Measurements from ENCODE around the gene WNT10A. TPM values are rescaled to one million over a fixed set of nuclear protein-coding genes. Genes with fewer than 3 reads are reported as not detected.

WNT10A gene
- total RNA-seq, 1 donor from 2014 or later: not detected

DNA sequence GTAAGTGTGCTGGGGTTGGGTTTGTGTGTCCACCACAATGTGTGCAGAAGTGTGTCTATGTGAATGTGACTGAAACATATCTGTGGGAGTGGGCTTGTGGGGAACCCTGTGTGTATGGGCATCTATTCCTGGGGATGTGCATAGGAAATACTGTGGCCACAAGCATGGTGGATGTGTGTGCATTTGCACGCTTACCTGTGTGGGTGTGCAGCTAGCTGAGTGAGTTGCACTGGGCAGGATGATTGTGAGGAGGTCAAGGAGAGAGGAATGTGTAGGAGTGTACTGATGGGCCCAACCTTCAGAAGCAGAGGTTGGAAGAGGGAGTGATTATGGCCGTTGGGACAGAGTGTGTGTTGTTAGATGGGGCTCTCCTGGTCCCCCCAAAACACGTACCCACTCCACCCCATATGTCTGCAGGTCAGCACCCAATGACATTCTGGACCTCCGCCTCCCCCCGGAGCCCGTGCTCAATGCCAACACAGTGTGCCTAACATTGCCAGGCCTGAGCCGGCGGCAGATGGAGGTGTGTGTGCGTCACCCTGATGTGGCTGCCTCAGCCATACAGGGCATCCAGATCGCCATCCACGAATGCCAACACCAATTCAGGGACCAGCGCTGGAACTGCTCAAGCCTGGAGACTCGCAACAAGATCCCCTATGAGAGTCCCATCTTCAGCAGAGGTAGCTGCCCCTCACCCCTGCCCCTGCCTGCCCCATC lies 1.2 kb downstream of the WNT10A start:
- H3K27me3 ChIP-seq (ENCODE audit: control insufficient read depth in 3 of 3, insufficient read depth in 3 of 3, low read length in 3 of 3): peaks cover 50 to 67% (median 56%) of the 10 kb centered on the region in 3 donors
- peaks cover 9 to 15% (median 14%) of the 10 kb centered on the region in 3 donors for H3K4me1 ChIP-seq (ENCODE audit: control insufficient read depth in 3 of 3, insufficient read depth in 3 of 3, low read length in 3 of 3)
- no peak overlapping the region for H3K27ac ChIP-seq (ENCODE audit: low read depth, low read length)
- H3K9me3 ChIP-seq (ENCODE audit: control insufficient read depth in 3 of 3, low read length in 3 of 3): no peaks in the 10 kb centered on the region
- H3K9ac ChIP-seq (ENCODE audit: low read depth in 1 of 3, low read length in 3 of 3): no peak overlapping the region
- no peaks in the 10 kb centered on the region for H3K36me3 ChIP-seq (ENCODE audit: control insufficient read depth in 3 of 3, insufficient read depth in 3 of 3, low read length in 3 of 3)
- H3K4me3 ChIP-seq (ENCODE audit: low read length in 3 of 3): no peak overlapping the region

GRCh38 chr2:218882461-218882816 lies 1.8 kb downstream of the WNT10A start:
- H3K9me3 ChIP-seq (ENCODE audit: control insufficient read depth in 3 of 3, low read length in 3 of 3): no peaks in the 10 kb centered on the region
- H3K36me3 ChIP-seq (ENCODE audit: control insufficient read depth in 3 of 3, insufficient read depth in 3 of 3, low read length in 3 of 3): no peaks in the 10 kb centered on the region

DNA sequence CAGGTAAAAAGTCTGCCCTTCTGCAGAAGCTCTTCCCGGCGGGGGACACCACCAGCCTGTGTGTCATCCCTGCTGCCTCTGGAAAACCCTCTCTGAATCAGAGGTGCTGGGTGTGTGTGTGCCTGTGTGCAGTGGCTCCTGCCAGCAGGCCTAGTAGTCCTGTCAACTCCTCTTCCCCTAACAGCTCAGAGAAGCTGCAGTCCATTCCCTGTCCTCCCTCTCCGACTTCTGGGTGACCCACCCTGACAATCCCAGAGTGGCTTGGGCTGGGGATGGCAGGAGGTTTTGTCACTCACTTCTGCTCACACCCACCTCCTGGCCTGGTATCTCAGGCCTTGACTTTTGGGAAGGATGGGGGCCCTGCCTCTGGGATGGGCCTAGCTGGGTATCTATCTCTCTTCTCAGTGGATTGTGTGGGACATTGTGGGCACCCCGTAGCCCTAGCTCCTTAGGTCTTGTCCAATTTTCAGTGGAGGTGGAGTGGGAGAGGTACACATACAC lies 2.3 kb downstream of the WNT10A start:
- no peak overlapping the region for H3K9ac ChIP-seq (ENCODE audit: low read depth in 1 of 3, low read length in 3 of 3)
- H3K4me1 ChIP-seq (ENCODE audit: control insufficient read depth in 3 of 3, insufficient read depth in 3 of 3, low read length in 3 of 3): peaks cover 9 to 15% (median 14%) of the 10 kb centered on the region in 3 donors
- H3K27ac ChIP-seq (ENCODE audit: low read depth, low read length): no peak overlapping the region
- H3K9me3 ChIP-seq (ENCODE audit: control insufficient read depth in 3 of 3, low read length in 3 of 3): no peaks in the 10 kb centered on the region
- peaks cover 40 to 58% (median 47%) of the 10 kb centered on the region in 3 donors for H3K27me3 ChIP-seq (ENCODE audit: control insufficient read depth in 3 of 3, insufficient read depth in 3 of 3, low read length in 3 of 3)
- H3K36me3 ChIP-seq (ENCODE audit: control insufficient read depth in 3 of 3, insufficient read depth in 3 of 3, low read length in 3 of 3): no peaks in the 10 kb centered on the region
- H3K4me3 ChIP-seq (ENCODE audit: low read length in 3 of 3): no peak overlapping the region

More at GRCh38 chr2:218882461-218882816, 1.8 kb downstream of the WNT10A start:
- no peak overlapping the region for H3K9ac ChIP-seq (ENCODE audit: low read depth in 1 of 3, low read length in 3 of 3)
- no peak overlapping the region for H3K27ac ChIP-seq (ENCODE audit: low read depth, low read length)
- H3K4me3 ChIP-seq (ENCODE audit: low read length in 3 of 3): no peak overlapping the region
- peaks cover 44 to 61% (median 51%) of the 10 kb centered on the region in 3 donors for H3K27me3 ChIP-seq (ENCODE audit: control insufficient read depth in 3 of 3, insufficient read depth in 3 of 3, low read length in 3 of 3)
- peaks cover 9 to 15% (median 14%) of the 10 kb centered on the region in 3 donors for H3K4me1 ChIP-seq (ENCODE audit: control insufficient read depth in 3 of 3, insufficient read depth in 3 of 3, low read length in 3 of 3)

DNA sequence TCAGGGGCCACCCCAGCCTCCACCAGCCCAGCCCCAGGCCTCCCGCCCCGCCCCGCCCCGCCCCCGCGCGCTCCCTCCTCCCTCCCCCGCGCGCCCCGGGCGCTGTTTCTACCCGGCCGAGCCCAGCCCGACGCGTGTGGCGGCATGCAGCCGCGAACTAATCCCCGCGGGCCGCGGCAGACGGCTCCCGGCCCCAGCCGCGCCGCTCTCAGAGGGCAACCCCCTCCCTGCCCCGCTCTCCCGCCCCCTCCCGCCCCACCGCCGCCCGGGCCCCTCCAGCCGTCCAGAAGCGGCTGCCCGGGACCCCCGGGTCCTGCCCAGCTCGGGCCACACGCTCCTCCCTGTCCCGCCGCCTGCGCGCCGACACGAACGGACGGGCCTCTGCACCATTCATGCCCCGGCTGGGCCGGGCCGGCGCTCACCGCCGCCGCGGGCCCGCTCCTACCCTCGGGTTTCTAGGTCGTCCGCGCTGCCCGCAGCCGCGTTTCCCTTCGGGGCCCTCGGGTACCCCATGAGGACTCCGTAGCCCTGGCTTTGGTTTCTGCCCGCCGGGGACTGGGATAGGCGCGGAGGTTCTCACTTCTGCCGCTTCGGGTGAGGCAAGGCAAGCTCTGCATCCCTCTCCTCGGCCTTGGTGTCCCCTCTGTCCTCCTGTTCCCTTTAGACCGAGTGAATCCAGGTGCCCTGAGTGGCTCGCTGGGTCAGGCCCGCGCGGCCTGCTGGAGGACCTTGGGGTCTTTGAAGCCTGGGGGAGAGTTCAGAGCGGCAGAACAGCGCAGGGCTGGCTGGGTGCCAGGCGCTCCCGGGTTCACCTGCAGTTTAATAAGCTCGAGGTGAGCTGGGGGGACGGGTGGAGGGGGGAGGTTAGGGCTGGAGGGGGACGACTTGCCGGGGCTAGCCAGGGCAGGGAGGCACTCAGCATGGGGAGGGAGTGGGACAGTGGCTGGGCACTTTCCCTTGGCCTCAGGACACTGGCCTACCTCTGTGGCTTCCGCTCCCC lies 3.1 kb downstream of the WNT10A start:
- Histone ChIP-seq H3K9ac (ENCODE audit: low read depth in 1 of 3, low read length in 3 of 3) (peak overlapping the region in 1 of 3 donors; percentile 54), H3K4me3 (ENCODE audit: low read length in 3 of 3) (peak overlapping the region in 1 of 3 donors; percentile 23), H3K27ac (ENCODE audit: low read depth, low read length) (no peak overlapping the region), H3K36me3 (ENCODE audit: control insufficient read depth in 3 of 3, insufficient read depth in 3 of 3, low read length in 3 of 3) (no peaks in the 10 kb centered on the region), H3K27me3 (ENCODE audit: control insufficient read depth in 3 of 3, insufficient read depth in 3 of 3, low read length in 3 of 3) (peaks cover 40 to 49% (median 40%) of the 10 kb centered on the region in 3 donors), H3K4me1 (ENCODE audit: control insufficient read depth in 3 of 3, insufficient read depth in 3 of 3, low read length in 3 of 3) (peaks cover 9 to 15% (median 14%) of the 10 kb centered on the region in 3 donors), H3K9me3 (ENCODE audit: control insufficient read depth in 3 of 3, low read length in 3 of 3) (no peaks in the 10 kb centered on the region)

DNA sequence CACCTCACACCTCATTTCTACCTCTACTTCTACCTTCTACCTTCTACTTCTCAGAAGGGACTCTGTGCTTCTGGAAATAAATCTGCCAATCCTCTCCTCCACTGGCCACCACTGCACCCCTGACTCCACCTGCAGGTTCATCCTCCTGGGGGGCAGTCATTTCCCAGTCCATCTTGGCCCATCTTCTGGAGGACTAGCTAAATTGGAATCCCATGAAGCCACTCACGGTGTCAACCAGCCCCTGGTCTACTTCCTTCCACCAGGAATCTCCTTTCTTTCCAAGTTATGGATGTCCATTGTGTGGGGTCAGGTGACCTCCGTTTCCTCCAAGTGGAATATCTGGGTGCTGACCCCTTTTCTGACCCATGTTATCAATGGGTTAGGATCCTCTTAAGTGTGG lies 3.9 kb downstream of the WNT10A start:
- Histone ChIP-seq H3K36me3 (ENCODE audit: control insufficient read depth in 3 of 3, insufficient read depth in 3 of 3, low read length in 3 of 3) (no peaks in the 10 kb centered on the region), H3K4me1 (ENCODE audit: control insufficient read depth in 3 of 3, insufficient read depth in 3 of 3, low read length in 3 of 3) (peaks cover 9 to 14% (median 10%) of the 10 kb centered on the region in 3 donors), H3K9ac (ENCODE audit: low read depth in 1 of 3, low read length in 3 of 3) (no peak overlapping the region), H3K27me3 (ENCODE audit: control insufficient read depth in 3 of 3, insufficient read depth in 3 of 3, low read length in 3 of 3) (peaks cover 34 to 44% (median 36%) of the 10 kb centered on the region in 3 donors), H3K9me3 (ENCODE audit: control insufficient read depth in 3 of 3, low read length in 3 of 3) (no peaks in the 10 kb centered on the region), H3K4me3 (ENCODE audit: low read length in 3 of 3) (no peak overlapping the region), H3K27ac (ENCODE audit: low read depth, low read length) (no peak overlapping the region)

DNA sequence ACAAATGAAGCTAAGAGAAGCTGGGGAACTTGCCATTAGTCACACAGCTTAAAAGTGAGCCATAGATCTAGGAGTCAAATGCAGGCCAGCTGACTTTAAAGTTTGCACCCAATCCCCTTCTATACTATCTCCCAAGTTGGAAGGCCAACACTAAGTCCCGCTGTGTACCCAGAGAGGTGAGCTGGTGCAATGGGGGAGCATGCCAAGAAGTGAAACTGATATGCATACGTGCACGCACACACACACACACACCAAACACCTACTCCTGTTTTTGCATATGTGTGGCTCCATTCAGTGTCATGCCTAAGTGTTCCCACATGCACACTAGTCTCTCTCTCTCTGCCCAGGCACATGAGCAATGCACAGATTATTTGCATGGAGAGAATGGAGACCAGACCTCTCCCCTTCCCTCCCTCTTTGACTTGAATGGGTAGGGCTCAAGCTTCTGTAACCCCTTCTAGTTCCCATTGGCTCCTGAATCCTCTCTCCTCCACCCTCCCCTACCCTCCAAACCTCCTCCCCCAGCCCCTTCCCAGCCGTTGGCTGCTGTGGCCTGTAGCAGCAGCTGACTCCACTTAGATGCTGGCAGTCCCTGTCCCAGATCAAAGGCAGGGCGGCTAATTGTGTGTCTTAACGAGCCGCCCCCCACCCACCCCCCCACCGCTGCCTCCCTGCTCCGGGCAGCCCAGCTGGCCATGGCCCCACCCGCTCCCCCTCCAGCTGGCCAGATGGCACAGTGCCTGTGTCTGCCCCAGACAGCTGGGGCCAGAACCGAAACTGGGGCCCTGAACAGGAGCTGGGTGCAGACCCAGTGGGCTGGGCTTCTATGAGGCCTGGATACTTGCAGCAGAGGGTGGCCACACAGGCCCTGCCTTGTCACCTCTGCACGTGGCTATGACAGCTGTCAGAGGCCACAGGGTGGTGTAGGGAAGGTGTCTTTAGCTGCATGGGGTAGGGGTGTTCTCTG lies 5.6 kb downstream of the WNT10A start:
- Histone ChIP-seq H3K4me1 (ENCODE audit: control insufficient read depth in 3 of 3, insufficient read depth in 3 of 3, low read length in 3 of 3) (peaks cover 4 to 7% (median 4%) of the 10 kb centered on the region in 3 donors), H3K27me3 (ENCODE audit: control insufficient read depth in 3 of 3, insufficient read depth in 3 of 3, low read length in 3 of 3) (peaks cover 22 to 27% (median 24%) of the 10 kb centered on the region in 3 donors), H3K27ac (ENCODE audit: low read depth, low read length) (no peak overlapping the region)

GRCh38 chr2:218887079-218887478 lies 6.4 kb downstream of the WNT10A start:
- Histone ChIP-seq H3K27ac (ENCODE audit: low read depth, low read length) (no peak overlapping the region), H3K4me1 (ENCODE audit: control insufficient read depth in 3 of 3, insufficient read depth in 3 of 3, low read length in 3 of 3) (peaks cover 4 to 7% (median 4%) of the 10 kb centered on the region in 3 donors), H3K36me3 (ENCODE audit: control insufficient read depth in 3 of 3, insufficient read depth in 3 of 3, low read length in 3 of 3) (no peaks in the 10 kb centered on the region), H3K9me3 (ENCODE audit: control insufficient read depth in 3 of 3, low read length in 3 of 3) (no peaks in the 10 kb centered on the region), H3K9ac (ENCODE audit: low read depth in 1 of 3, low read length in 3 of 3) (no peak overlapping the region), H3K4me3 (ENCODE audit: low read length in 3 of 3) (no peak overlapping the region), H3K27me3 (ENCODE audit: control insufficient read depth in 3 of 3, insufficient read depth in 3 of 3, low read length in 3 of 3) (peaks cover 18 to 22% (median 20%) of the 10 kb centered on the region in 3 donors)

More for the DNA sequence above, 5.6 kb downstream of the WNT10A start:
- Histone ChIP-seq H3K36me3 (ENCODE audit: control insufficient read depth in 3 of 3, insufficient read depth in 3 of 3, low read length in 3 of 3) (no peaks in the 10 kb centered on the region), H3K4me3 (ENCODE audit: low read length in 3 of 3) (no peak overlapping the region), H3K9ac (ENCODE audit: low read depth in 1 of 3, low read length in 3 of 3) (no peak overlapping the region), H3K9me3 (ENCODE audit: control insufficient read depth in 3 of 3, low read length in 3 of 3) (no peaks in the 10 kb centered on the region)

GRCh38 chr2:218888341-218888740 lies 7.7 kb downstream of the WNT10A start:
- Histone ChIP-seq H3K27ac (ENCODE audit: low read depth, low read length) (no peak overlapping the region), H3K9me3 (ENCODE audit: control insufficient read depth in 3 of 3, low read length in 3 of 3) (no peaks in the 10 kb centered on the region), H3K4me3 (ENCODE audit: low read length in 3 of 3) (no peak overlapping the region), H3K9ac (ENCODE audit: low read depth in 1 of 3, low read length in 3 of 3) (no peak overlapping the region), H3K27me3 (ENCODE audit: control insufficient read depth in 3 of 3, insufficient read depth in 3 of 3, low read length in 3 of 3) (peaks cover 13 to 22% (median 16%) of the 10 kb centered on the region in 3 donors), H3K36me3 (ENCODE audit: control insufficient read depth in 3 of 3, insufficient read depth in 3 of 3, low read length in 3 of 3) (no peaks in the 10 kb centered on the region), H3K4me1 (ENCODE audit: control insufficient read depth in 3 of 3, insufficient read depth in 3 of 3, low read length in 3 of 3) (peaks cover 5 to 10% (median 6%) of the 10 kb centered on the region in 3 donors)

DNA sequence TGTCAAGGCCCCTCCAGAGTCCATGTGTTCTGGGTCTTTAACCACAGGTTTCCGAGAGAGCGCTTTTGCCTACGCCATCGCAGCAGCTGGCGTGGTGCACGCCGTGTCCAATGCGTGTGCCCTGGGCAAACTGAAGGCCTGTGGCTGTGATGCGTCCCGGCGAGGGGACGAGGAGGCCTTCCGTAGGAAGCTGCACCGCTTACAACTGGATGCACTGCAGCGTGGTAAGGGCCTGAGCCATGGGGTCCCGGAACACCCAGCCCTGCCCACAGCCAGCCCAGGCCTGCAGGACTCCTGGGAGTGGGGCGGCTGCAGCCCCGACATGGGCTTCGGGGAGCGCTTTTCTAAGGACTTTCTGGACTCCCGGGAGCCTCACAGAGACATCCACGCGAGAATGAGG lies 9.3 kb downstream of the WNT10A start:
- H3K4me1 ChIP-seq (ENCODE audit: control insufficient read depth in 3 of 3, insufficient read depth in 3 of 3, low read length in 3 of 3): peaks cover 5 to 7% (median 6%) of the 10 kb centered on the region in 3 donors
- H3K27ac ChIP-seq (ENCODE audit: low read depth, low read length): no peak overlapping the region
- peaks cover 29 to 34% (median 29%) of the 10 kb centered on the region in 3 donors for H3K27me3 ChIP-seq (ENCODE audit: control insufficient read depth in 3 of 3, insufficient read depth in 3 of 3, low read length in 3 of 3)
- H3K9ac ChIP-seq (ENCODE audit: low read depth in 1 of 3, low read length in 3 of 3): no peak overlapping the region
- H3K9me3 ChIP-seq (ENCODE audit: control insufficient read depth in 3 of 3, low read length in 3 of 3): no peaks in the 10 kb centered on the region
- no peak overlapping the region for H3K4me3 ChIP-seq (ENCODE audit: low read length in 3 of 3)
- H3K36me3 ChIP-seq (ENCODE audit: control insufficient read depth in 3 of 3, insufficient read depth in 3 of 3, low read length in 3 of 3): no peaks in the 10 kb centered on the region

All from skeletal muscle tissue (tissue), 4 donors.